HG03558 (cell line): ENCODE measurements around the gene B3GALT6.

Experiments
- ATAC-seq: cut with Tn5 transposase; IDR thresholded peaks from one replicate; pipeline ENCODE4 v1.9.1; 2021; ENCODE audit warnings: moderate number of reproducible peaks; ENCODE audit not compliant: unreplicated experiment; ENCODE audit errors: extremely low read depth

Gene B3GALT6

GRCh38 chr1:1280782-1281481 is 48.9 kb downstream of the B3GALT6 start:
- ATAC-seq = no peak

DNA sequence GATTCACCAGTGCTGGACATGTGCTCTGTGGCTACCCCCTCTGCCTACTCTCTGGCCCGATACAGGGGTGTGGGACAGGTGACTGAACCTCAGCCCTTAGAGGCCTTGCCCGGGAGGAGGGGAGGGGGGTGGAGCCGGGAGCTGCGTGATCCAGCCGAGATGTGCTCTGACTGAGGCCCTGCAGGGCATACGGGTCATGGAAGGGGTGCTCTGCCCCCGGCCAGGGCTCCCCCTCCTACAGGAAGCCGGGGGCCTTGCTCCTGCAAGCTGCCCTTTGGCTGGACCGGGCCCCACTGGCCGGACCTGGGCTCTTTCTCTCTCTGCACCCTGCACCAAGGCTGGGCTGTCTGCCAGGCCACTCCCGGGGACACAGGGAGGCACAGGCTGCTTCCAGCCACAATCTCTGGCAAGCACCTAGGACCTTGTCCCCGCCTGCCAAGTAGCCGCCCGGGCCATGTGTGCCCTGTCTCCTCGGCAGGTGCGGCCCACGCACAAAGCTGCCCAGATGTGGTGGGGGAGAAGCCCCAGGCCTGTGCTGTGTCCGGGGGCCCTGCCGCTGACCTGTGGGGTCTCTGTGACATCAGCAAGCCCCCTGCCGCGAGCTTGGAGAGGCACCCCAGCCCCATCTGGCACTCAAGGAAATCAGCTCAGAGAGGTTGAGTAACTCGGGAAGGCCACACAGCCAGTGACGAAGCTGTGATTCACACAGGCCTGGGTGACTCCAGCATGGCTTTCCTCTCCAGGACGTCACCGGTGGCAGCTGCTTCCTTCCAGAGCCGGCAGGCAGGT is 49.7 kb downstream of the B3GALT6 start:
- no peak for ATAC-seq

DNA sequence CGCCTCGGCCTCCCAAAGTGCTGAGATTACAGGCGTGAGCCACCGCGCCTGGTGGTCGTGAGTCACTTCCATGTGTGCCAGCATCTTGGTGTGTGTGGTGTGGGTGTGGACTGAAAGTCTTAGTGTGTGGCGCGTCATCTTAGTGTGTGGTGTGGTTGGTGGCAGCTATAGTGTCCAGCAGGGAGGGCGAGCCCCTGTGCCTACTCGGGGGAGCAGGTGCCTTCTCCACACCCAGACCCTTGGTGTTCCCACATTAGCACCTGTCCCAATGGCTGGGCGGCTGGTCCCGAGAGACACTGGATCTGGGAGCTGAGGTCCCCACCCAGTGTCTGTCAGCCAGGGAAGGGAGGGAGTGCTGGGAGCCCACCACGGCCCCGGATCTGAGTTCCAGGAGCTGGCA is 51.0 kb downstream of the B3GALT6 start:
- no peak for ATAC-seq

- no peak for ATAC-seq
Observed at GRCh38 chr1:1283821-1284220, 51.8 kb downstream of the B3GALT6 start.
